Ascending aorta (tissue), 2 donors: ENCODE results near the gene TMUB1. TPM values are rescaled to one million over a fixed set of nuclear protein-coding genes. Genes with fewer than 3 reads are reported as not detected.

Source experiments
- DNase-seq, 2 donors: peaks; one replicate each; pipeline ENCODE4 v3.0.0-alpha.2; 2019; ENCODE audit warnings: low spot score in 2 of 2
- H3K27ac ChIP-seq, 2 donors: fragments of 200-600 bp; sonication (generic); one replicate each; pipeline ENCODE4 v1.5.1; 2016 to 2017; ENCODE audit warnings: mild to moderate bottlenecking in 1 of 2
- H3K27me3 ChIP-seq: fragments of 200-600 bp; sonication (generic); one replicate; pipeline ENCODE4 v1.5.1; 2017
- H3K36me3 ChIP-seq, 2 donors: fragments of 200-600 bp; sonication (generic); one replicate each; pipeline ENCODE4 v1.5.1; 2016
- H3K4me1 ChIP-seq, 2 donors: fragments of 200-600 bp; sonication (generic); one replicate each; pipeline ENCODE4 v1.5.1; 2016 to 2017; ENCODE audit warnings: mild to moderate bottlenecking in 1 of 2
- H3K4me3 ChIP-seq, 2 donors: fragments of 200-600 bp; sonication (generic); one replicate each; pipeline ENCODE4 v1.5.1; 2016 to 2017; ENCODE audit warnings: mild to moderate bottlenecking in 1 of 2
- H3K9me3 ChIP-seq, 2 donors: fragments of 200-600 bp; sonication (generic); one replicate each; pipeline ENCODE4 v1.5.1; 2016
- intact Hi-C: fragments of 100-400 bp; cut with DNase I; formaldehyde crosslinking; loops from one replicate; pipeline ENCODE4 v1.15.1; 2023
- total RNA-seq: library from RNA; depleted of rRNA; stranded (reverse); fragments of >200 nt; gene quantifications from one replicate; pipeline ENCODE4 v1.1.0, GENCODE V29; 2016
- TF ChIP-seq, protein P1 (sequence below), 3 experiments: fragments of 200-600 bp in 2 of 3; fragments of 450-650 bp in 1 of 3; sonication (generic) in 2 of 3; IDR thresholded peaks; one replicate each; pipeline ENCODE4 v1.5.1; 2016 to 2019; ENCODE audit warnings: antibody characterized with exemption in 3 of 3, mild to moderate bottlenecking in 1 of 3, moderate library complexity in 1 of 3

TMUB1 gene
- total RNA-seq, 1 donor from 2014 or later: 143 TPM

DNA sequence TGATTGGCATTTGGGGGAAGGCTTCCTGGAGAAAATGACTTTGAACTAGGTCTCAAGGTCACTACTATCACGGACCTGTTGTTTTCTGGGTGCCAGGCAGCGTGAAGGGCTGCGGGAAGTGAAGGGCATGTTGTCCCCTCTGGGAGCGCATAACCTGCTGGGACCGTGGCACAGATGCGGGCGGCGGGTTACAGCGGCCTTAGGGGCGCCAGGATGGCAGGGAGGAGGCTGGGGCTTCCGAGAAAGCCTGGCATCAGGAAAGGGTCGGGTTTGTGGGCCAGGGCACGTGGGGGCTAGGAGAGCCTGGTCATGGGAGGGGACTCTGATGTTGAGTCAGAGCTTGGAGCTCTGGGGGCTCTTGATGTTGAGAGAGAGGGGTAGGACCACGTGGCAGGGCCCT lies 17.8 kb downstream of the TMUB1 start:
- Histone ChIP-seq H3K36me3 (peaks cover 60 to 64% of the 10 kb centered on the region in 2 donors), H3K27me3 (no peaks in the 10 kb centered on the region), H3K9me3 (no peaks in the 10 kb centered on the region), H3K27ac (no peak overlapping the region), H3K4me1 (peaks cover 12 to 25% of the 10 kb centered on the region in 2 donors), H3K4me3 (no peak overlapping the region)
- no peak for DNase-seq
- intact Hi-C loops: no loop called here
- TF ChIP-seq, protein P1, sequence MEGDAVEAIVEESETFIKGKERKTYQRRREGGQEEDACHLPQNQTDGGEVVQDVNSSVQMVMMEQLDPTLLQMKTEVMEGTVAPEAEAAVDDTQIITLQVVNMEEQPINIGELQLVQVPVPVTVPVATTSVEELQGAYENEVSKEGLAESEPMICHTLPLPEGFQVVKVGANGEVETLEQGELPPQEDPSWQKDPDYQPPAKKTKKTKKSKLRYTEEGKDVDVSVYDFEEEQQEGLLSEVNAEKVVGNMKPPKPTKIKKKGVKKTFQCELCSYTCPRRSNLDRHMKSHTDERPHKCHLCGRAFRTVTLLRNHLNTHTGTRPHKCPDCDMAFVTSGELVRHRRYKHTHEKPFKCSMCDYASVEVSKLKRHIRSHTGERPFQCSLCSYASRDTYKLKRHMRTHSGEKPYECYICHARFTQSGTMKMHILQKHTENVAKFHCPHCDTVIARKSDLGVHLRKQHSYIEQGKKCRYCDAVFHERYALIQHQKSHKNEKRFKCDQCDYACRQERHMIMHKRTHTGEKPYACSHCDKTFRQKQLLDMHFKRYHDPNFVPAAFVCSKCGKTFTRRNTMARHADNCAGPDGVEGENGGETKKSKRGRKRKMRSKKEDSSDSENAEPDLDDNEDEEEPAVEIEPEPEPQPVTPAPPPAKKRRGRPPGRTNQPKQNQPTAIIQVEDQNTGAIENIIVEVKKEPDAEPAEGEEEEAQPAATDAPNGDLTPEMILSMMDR (IDR thresholded peaks at IDR 0.05): no peak

DNA sequence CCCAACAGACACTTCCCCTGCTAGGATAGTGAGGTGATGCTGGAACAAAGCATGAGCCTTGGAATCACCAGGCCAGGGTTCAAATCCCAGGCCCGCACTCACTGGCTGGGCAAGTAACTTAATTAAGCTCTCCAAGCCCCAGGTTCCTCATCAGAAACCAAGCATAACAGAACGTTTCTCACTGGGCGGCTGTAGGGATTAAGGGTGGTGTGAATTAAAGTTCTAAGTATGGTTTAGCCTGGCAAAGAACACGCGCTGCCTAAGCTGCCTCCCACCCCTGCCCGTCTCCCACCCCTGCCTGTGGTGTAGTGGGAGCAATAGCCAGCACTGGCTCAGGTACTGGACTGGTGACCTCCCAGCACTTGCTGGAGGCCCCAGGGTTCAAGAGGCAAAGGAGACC lies 18.3 kb downstream of the TMUB1 start:
- H3K4me3 ChIP-seq: no peak overlapping the region
- TF ChIP-seq, protein P1 (IDR thresholded peaks at IDR 0.05): no peak
- no peaks in the 10 kb centered on the region for H3K9me3 ChIP-seq
- H3K27ac ChIP-seq: no peak overlapping the region
- intact Hi-C loops: loop anchor here (5.0 kb wide), 1 partner anchor 182 kb away; the partner anchor contains the start of gene SMARCD3
- no peak for DNase-seq
- peaks cover 55 to 59% of the 10 kb centered on the region in 2 donors for H3K36me3 ChIP-seq
- H3K4me1 ChIP-seq: peaks cover 15 to 27% of the 10 kb centered on the region in 2 donors
- H3K27me3 ChIP-seq: no peaks in the 10 kb centered on the region

DNA sequence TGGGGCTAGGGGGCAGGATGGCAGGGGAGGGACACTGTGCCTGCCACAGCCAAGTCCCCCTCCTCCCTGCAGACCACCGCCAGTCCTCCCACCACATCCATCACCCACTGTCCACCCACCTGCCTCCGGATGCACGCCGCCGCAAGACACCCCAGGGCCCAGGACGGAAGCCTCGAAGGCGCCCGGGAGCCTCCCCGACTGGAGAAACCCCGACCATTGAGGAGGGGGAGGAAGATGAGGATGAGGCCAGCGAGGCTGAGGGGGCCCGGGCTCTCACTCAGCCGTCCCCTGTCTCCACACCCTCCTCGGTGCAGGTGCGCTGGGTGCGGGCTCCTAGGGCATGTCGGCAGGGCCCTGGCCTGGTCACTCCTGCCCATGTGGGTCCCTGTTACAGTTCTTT lies 18.8 kb downstream of the TMUB1 start:
- Histone ChIP-seq H3K27me3 (no peaks in the 10 kb centered on the region), H3K4me1 (peaks cover 15 to 27% of the 10 kb centered on the region in 2 donors), H3K4me3 (no peak overlapping the region), H3K9me3 (no peaks in the 10 kb centered on the region), H3K27ac (no peak overlapping the region), H3K36me3 (peaks cover 49 to 53% of the 10 kb centered on the region in 2 donors)
- intact Hi-C loops: loop anchor here (5.0 kb wide), 1 partner anchor 183 kb away; the partner anchor contains the start of gene SMARCD3
- DNase-seq: no peak
- TF ChIP-seq, protein P1 (IDR thresholded peaks at IDR 0.05): no peak

DNA sequence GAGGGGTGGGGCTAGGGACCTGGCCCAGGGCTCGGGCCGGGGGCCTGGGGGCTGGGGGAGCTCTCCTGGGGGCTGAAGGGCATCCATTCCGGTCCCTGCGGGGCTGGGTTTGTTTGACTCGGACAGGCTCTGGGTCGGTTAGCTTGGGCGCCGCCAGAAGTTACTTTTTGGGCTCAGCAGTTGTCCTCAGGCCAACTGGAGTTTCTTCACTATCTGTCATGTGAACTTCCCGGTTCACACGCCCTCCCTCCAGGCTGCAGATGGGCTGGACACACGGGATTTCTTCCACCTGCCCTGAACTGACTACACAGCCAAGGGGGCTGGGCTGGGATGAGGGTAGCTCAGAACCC lies 20.1 kb downstream of the TMUB1 start:
- H3K36me3 ChIP-seq: peaks cover 37 to 41% of the 10 kb centered on the region in 2 donors
- no peaks in the 10 kb centered on the region for H3K27me3 ChIP-seq
- TF ChIP-seq, protein P1 (IDR thresholded peaks at IDR 0.05): no peak
- intact Hi-C loops: loop anchor here (5.0 kb wide), 1 partner anchor 184 kb away; the partner anchor contains the start of gene SMARCD3
- H3K4me1 ChIP-seq: peaks cover 15 to 36% of the 10 kb centered on the region in 2 donors
- peak overlapping the region; percentile 52 to 85 for H3K27ac ChIP-seq
- H3K4me3 ChIP-seq: peak overlapping the region; percentile 25 to 41
- no peak for DNase-seq
- no peaks in the 10 kb centered on the region for H3K9me3 ChIP-seq

DNA sequence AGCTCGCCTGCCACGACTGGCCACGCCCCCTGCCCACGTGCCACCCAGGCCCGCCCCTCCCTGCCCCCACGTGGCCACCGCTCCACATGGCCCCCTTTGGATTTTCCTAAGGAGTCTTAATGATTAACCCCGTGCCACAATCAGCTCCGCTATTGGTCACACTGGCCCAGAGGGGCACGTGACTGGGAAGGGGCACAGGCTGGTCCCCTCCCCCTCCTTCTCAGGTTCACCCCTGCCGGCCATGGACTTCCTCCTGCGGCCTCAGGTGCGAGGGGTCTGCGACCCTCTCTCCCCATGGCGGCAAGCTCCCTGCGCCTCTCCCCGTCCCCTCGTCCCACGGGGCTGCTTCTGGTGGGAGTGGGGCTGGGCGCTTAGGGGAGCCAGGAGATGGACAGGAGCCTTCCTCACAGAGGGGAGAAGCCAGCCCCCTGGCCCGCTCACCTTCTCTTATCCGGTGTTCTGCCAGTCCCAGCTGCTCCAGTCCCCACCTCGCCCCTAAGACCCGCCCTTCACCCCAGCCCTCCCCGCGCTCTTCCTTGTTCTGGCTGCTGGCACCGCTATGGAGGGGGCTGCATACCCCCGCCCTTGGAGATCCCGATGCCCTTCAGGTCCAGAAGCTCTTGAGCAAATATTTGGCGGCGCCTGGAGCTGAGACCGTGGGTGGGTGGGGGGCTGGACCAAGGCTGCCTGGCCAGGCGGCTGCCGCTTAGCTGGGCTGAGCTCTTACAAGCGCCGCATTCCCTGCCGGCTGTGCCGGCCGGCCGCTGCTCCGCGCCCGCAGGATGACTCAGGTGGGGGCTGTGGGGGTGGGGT lies 20.7 kb downstream of the TMUB1 start:
- Histone ChIP-seq H3K36me3 (peaks cover 31 to 35% of the 10 kb centered on the region in 2 donors), H3K27me3 (no peaks in the 10 kb centered on the region), H3K9me3 (no peaks in the 10 kb centered on the region), H3K4me3 (peak overlapping the region; percentile 25 to 41), H3K27ac (peak overlapping the region; percentile 85 to 95), H3K4me1 (peaks cover 15 to 37% of the 10 kb centered on the region in 2 donors)
- TF ChIP-seq, protein P1 (IDR thresholded peaks at IDR 0.05): no peak
- intact Hi-C loops: loop anchor here (5.0 kb wide), 1 partner anchor 185 kb away; the partner anchor contains the start of gene SMARCD3
- DNase-seq: no peak
